Thoracic aorta (tissue), 2 donors: Measurements from ENCODE around the gene RIMBP2. TPM values are rescaled to one million over a fixed set of nuclear protein-coding genes. Genes with fewer than 3 reads are reported as not detected.

ENCODE experiments used
- ATAC-seq: fragments of 150-250 bp; one replicate; pipeline ENCODE4 v1.8.0; 2017; ENCODE audit warnings: low read depth; ENCODE audit not compliant: insufficient number of reproducible peaks, low FRiP score
- DNase-seq: peaks from one replicate; pipeline ENCODE4 v3.0.0-alpha.2; 2020; ENCODE audit warnings: low spot score
- H3K27ac ChIP-seq, 2 donors: fragments of 200-600 bp; sonication (generic); 1 replicate in 1 of 2; 2 replicates in 1 of 2; pipeline ENCODE4 v1.5.1; 2016; ENCODE audit warnings: mild to moderate bottlenecking in 2 of 2, moderate library complexity in 2 of 2
- H3K27me3 ChIP-seq: fragments of 200-600 bp; sonication (generic); replicated peaks from 2 replicates; pipeline ENCODE4 v1.6.0; 2016; ENCODE audit warnings: mild to moderate bottlenecking; ENCODE audit not compliant: insufficient read depth
- H3K36me3 ChIP-seq: fragments of 200-600 bp; sonication (generic); one replicate; pipeline ENCODE4 v1.5.1; 2016
- H3K4me1 ChIP-seq, 2 donors: fragments of 200-600 bp; sonication (generic); 1 replicate in 1 of 2; 2 replicates in 1 of 2; pipeline versions ENCODE4 v1.5.1 to v1.6.0; 2016; ENCODE audit warnings: low read depth in 2 of 2, mild to moderate bottlenecking in 1 of 2; ENCODE audit not compliant: control insufficient read depth in 1 of 2
- H3K4me3 ChIP-seq: fragments of 200-600 bp; sonication (generic); 2 replicates; pipeline ENCODE4 v1.5.1; 2016; ENCODE audit warnings: mild to moderate bottlenecking
- H3K9me3 ChIP-seq: fragments of 200-600 bp; sonication (generic); 2 replicates; pipeline ENCODE4 v1.5.1; 2016
- CTCF ChIP-seq: fragments of 200-600 bp; sonication (generic); IDR thresholded peaks from one replicate; pipeline ENCODE4 v1.5.1; 2019; ENCODE audit warnings: antibody characterized with exemption
- total RNA-seq, 2 donors: library from RNA; depleted of rRNA; stranded (reverse); fragments of >200 nt; gene quantifications; one replicate each; pipeline versions ENCODE4 v1.1.0 to v1.2.3, GENCODE V29; 2016

RIMBP2 gene
- total RNA-seq, 2 donors from 2014 or later = 0.54 to 0.92 TPM

- DNase-seq = no peak
- no peak overlapping the region for H3K4me3 ChIP-seq
- H3K27me3 ChIP-seq = no peaks in the 10 kb centered on the region
- ATAC-seq = no peak
- no peaks in the 10 kb centered on the region for H3K36me3 ChIP-seq
- TF ChIP-seq CTCF = no peak
- H3K9me3 ChIP-seq = no peaks in the 10 kb centered on the region
- no peak overlapping the region for H3K27ac ChIP-seq
- H3K4me1 ChIP-seq = no peaks in the 10 kb centered on the region
Observed at GRCh38 chr12:130665753-130666152, 50.3 kb downstream of the RIMBP2 start.

GRCh38 chr12:130664772-130665171 is 51.3 kb downstream of the RIMBP2 start:
- no peak overlapping the region for H3K27ac ChIP-seq
- H3K36me3 ChIP-seq = no peaks in the 10 kb centered on the region
- no peak for TF ChIP-seq CTCF
- no peak for DNase-seq
- H3K27me3 ChIP-seq = no peaks in the 10 kb centered on the region
- no peak for ATAC-seq
- H3K9me3 ChIP-seq = no peaks in the 10 kb centered on the region
- no peak overlapping the region for H3K4me3 ChIP-seq
- no peaks in the 10 kb centered on the region for H3K4me1 ChIP-seq

DNA sequence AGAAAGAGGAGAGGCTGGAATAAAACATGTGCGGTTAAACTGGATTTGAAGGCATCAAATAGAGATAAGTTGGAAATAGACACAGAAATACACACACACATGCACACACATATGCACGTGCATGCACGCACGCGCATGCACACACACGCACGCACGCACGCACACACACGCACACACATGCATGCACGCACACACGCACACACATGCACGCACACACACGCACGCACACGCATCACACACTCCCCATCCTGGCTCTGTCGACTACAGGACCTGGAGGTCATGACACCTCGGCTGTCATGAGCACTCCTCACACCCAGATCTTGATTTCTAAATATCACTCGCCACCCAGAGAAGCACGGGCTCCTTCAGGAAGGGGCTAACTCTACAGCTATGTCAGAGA is 51.8 kb downstream of the RIMBP2 start:
- H3K27ac ChIP-seq = no peak overlapping the region
- TF ChIP-seq CTCF = no peak
- H3K4me3 ChIP-seq = no peak overlapping the region
- ATAC-seq = no peak
- H3K4me1 ChIP-seq = no peaks in the 10 kb centered on the region
- H3K36me3 ChIP-seq = no peaks in the 10 kb centered on the region
- H3K27me3 ChIP-seq = no peaks in the 10 kb centered on the region
- no peak for DNase-seq
- H3K9me3 ChIP-seq = no peaks in the 10 kb centered on the region

DNA sequence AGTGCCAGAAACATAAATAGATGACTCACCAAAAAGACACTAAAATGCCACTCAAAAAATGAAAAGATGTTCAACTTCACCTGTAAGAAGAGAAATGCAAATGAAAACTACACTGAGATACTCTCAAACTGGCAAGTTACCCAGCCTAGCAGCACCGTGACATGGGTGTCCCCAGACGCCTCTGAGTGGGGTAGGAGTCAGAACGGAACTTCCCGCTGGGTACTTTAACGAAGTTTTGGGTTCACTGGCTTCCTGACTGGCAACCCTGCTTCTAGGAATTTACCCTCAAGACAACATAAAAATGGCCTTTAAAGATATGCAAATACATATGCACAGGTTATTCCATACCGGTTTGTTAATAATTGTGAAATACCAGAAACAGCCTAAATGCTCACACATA is 52.6 kb downstream of the RIMBP2 start:
- no peaks in the 10 kb centered on the region for H3K27me3 ChIP-seq
- H3K9me3 ChIP-seq = no peaks in the 10 kb centered on the region
- H3K27ac ChIP-seq = no peak overlapping the region
- no peaks in the 10 kb centered on the region for H3K36me3 ChIP-seq
- H3K4me1 ChIP-seq = no peaks in the 10 kb centered on the region
- H3K4me3 ChIP-seq = no peak overlapping the region
- ATAC-seq (no peak), DNase-seq (no peak)
- no peak for TF ChIP-seq CTCF

DNA sequence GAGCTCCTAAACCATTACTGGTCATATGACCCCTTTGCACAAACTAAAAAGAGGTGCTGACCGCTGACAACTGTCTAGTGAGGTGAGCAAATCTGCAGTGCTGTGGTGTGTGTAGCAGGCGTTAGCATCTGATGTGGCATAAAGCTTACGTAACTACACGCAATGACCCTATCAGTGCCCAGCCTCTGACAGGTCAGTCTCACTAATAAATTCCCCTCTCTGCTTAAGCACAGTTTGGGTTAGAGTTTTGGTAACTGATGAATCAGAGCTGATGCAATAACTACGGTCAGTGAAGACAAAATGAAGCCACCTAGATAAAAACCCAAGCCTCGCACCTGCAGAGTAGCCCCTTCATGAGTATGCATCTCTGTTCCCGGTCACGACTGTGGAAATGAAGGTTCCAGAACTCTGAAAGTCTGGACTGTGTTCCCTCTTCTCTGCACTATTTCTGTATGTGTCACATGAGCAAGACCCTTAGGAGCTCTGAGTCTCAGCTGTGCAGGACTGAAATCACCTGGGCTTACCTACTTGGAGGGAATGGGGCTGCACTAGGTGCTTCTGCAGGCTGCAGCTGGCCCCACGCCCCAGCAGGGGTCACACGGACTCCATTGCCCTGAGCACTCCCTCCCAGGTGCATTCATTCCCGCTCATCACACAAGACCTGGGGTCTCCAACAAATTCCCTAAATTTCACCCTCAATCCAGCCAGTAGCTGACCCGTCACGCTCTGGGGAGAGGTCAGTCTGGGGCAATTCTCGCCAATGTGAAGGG is 54.4 kb downstream of the RIMBP2 start:
- DNase-seq = no peak
- TF ChIP-seq CTCF = no peak
- H3K9me3 ChIP-seq = no peaks in the 10 kb centered on the region
- no peak overlapping the region for H3K4me3 ChIP-seq
- no peak overlapping the region for H3K27ac ChIP-seq
- no peaks in the 10 kb centered on the region for H3K4me1 ChIP-seq
- no peaks in the 10 kb centered on the region for H3K36me3 ChIP-seq
- ATAC-seq = no peak
- no peaks in the 10 kb centered on the region for H3K27me3 ChIP-seq
